GM21723 (cell line): Measurements from ENCODE around the gene DPYD.

Experiments
- ATAC-seq: cut with Tn5 transposase; IDR thresholded peaks from one replicate; pipeline ENCODE4 v1.9.1; 2021; ENCODE audit warnings: mild to moderate bottlenecking, moderate library complexity; ENCODE audit not compliant: unreplicated experiment

Gene DPYD

GRCh38 chr1:97844552-97845089, 76.2 kb downstream of the DPYD start:
- no peak for ATAC-seq

- ATAC-seq = no peak
These were observed 79.5 kb downstream of the DPYD start for GRCh38 chr1:97841338-97841737.

- ATAC-seq = no peak
These were observed 83.7 kb downstream of the DPYD start for GRCh38 chr1:97837161-97837560.

GRCh38 chr1:97834899-97835298, 85.9 kb downstream of the DPYD start:
- no peak for ATAC-seq

- no peak for ATAC-seq
These were observed 87.0 kb downstream of the DPYD start for GRCh38 chr1:97833881-97834280.

- ATAC-seq = no peak
These were observed 88.4 kb downstream of the DPYD start for GRCh38 chr1:97832481-97832880.

GRCh38 chr1:97827887-97828286, 92.9 kb downstream of the DPYD start:
- ATAC-seq = no peak

GRCh38 chr1:97826820-97827219, 94.0 kb downstream of the DPYD start:
- ATAC-seq = no peak

- no peak for ATAC-seq
These were observed 96.2 kb downstream of the DPYD start for GRCh38 chr1:97824624-97825023.

GRCh38 chr1:97824200-97824599, 96.6 kb downstream of the DPYD start:
- ATAC-seq = no peak

- peak; percentile 76 for ATAC-seq
These were observed 100.2 kb downstream of the DPYD start for GRCh38 chr1:97820470-97821188.

GRCh38 chr1:97816927-97817326, 103.9 kb downstream of the DPYD start:
- ATAC-seq = no peak

GRCh38 chr1:97814804-97815203, 106.0 kb downstream of the DPYD start:
- no peak for ATAC-seq

GRCh38 chr1:97814121-97814520, 106.7 kb downstream of the DPYD start:
- ATAC-seq = no peak

- ATAC-seq = no peak
These were observed 108.8 kb downstream of the DPYD start for GRCh38 chr1:97812076-97812475.

- ATAC-seq = no peak
These were observed 113.8 kb downstream of the DPYD start for GRCh38 chr1:97806996-97807520.

- ATAC-seq = no peak
These were observed 114.5 kb downstream of the DPYD start for GRCh38 chr1:97806326-97806725.

GRCh38 chr1:97805093-97805492, 115.7 kb downstream of the DPYD start:
- ATAC-seq = no peak

GRCh38 chr1:97803026-97803425, 117.8 kb downstream of the DPYD start:
- no peak for ATAC-seq

- no peak for ATAC-seq
These were observed 118.8 kb downstream of the DPYD start for GRCh38 chr1:97802011-97802410.

- no peak for ATAC-seq
These were observed 123.2 kb downstream of the DPYD start for GRCh38 chr1:97797403-97798183.

- no peak for ATAC-seq
These were observed 124.1 kb downstream of the DPYD start for GRCh38 chr1:97796711-97797110.
